K562 (cell line): ENCODE measurements around the gene FKBP7. TPM values are rescaled to one million over a fixed set of nuclear protein-coding genes. Genes with fewer than 3 reads are reported as not detected.
A peak's percentile ranks its signal among the peaks of the same experiment; 100 is the strongest.

Source experiments
- EZH2 ChIP-seq: IDR thresholded peaks from 2 replicates; pipeline ENCODE4 v1.6.1; 2012; ENCODE audit warnings: low read depth, mild to moderate bottlenecking, inconsistent platforms, low read length, borderline replicate concordance
- ILF3 ChIP-seq: fragments of 450-650 bp; IDR thresholded peaks from 2 replicates; pipeline ENCODE4 v1.6.1; 2018; ENCODE audit warnings: antibody characterized with exemption, mild to moderate bottlenecking, moderate library complexity, borderline replicate concordance
- JUNB ChIP-seq: fragments of 450-650 bp; formaldehyde crosslinking; conservative IDR thresholded peaks from 2 replicates; pipeline ENCODE4 v1.4.0; 2020; ENCODE audit warnings: mild to moderate bottlenecking
- KLF10 ChIP-seq: fragments of 250-450 bp; sonication (Bioruptor Pico); IDR thresholded peaks from 2 replicates; pipeline ENCODE4 v1.6.1; 2021; ENCODE audit warnings: matching md5 sums
- MBD2 ChIP-seq: sonication (generic); IDR thresholded peaks from 2 replicates; pipeline ENCODE4 v1.6.1; 2016; ENCODE audit warnings: low read depth, borderline replicate concordance
- PHB2 ChIP-seq: fragments of 450-650 bp; IDR thresholded peaks from 2 replicates; pipeline ENCODE4 v1.6.1; 2017; ENCODE audit warnings: low read depth
- SMARCC2 ChIP-seq: fragments of 450-650 bp; IDR thresholded peaks from 2 replicates; pipeline ENCODE4 v1.6.1; 2017; ENCODE audit warnings: antibody characterized with exemption, moderate library complexity, mild to moderate bottlenecking, low read depth
- SMARCE1 ChIP-seq: fragments of 450-650 bp; IDR thresholded peaks from 2 replicates; pipeline ENCODE4 v1.7.1; 2016; ENCODE audit warnings: mild to moderate bottlenecking
- TAF1 ChIP-seq: IDR thresholded peaks from 2 replicates; pipeline ENCODE4 v1.6.1; 2011; ENCODE audit warnings: mild to moderate bottlenecking, low read length, moderate library complexity; ENCODE audit not compliant: insufficient read depth, control insufficient read depth, severe bottlenecking; ENCODE audit errors: extremely low read depth
- YBX1 ChIP-seq: fragments of 450-650 bp; IDR thresholded peaks from 2 replicates; pipeline ENCODE4 v1.7.1; 2016; ENCODE audit warnings: mild to moderate bottlenecking
- ZNF274 ChIP-seq: IDR thresholded peaks from 2 replicates; pipeline ENCODE4 v1.6.1; 2011; ENCODE audit warnings: low read depth, mild to moderate bottlenecking, low read length, moderate library complexity, borderline replicate concordance
- ZNF3 ChIP-seq: fragments of 250-450 bp; sonication (Bioruptor Pico); IDR thresholded peaks from 2 replicates; pipeline ENCODE4 v1.5.0; 2021; ENCODE audit warnings: mild to moderate bottlenecking, moderate library complexity
- ZNF57 ChIP-seq: fragments of 450-650 bp; formaldehyde crosslinking; IDR thresholded peaks from 2 replicates; pipeline ENCODE4 v1.4.0; 2020; ENCODE audit warnings: mild to moderate bottlenecking, moderate library complexity
- ZNF584 ChIP-seq: fragments of 200-800 bp; sonication (Bioruptor generic); IDR thresholded peaks from 2 replicates; pipeline ENCODE4 v1.6.1; 2016; ENCODE audit warnings: low read depth, mild to moderate bottlenecking, missing genetic modification characterization, missing compliant biosample characterization
- polyA plus RNA-seq, 8 experiments: library from polyadenylated mRNA; depleted of rRNA in 4 of 8; stranded (reverse) in 5 of 8; unstranded in 3 of 8; fragments of >200 nt; fragmentation: Nextera tagmentation in 2 of 8; fragmentation: Illumina TruSeq in 1 of 8; extraction: Ambion mirVana in 2 of 8; extraction: Trizol in 1 of 8; gene quantifications; 2 replicates each; pipeline versions ENCODE4 v1.2.1 to v1.2.3, GENCODE V29; 2011 to 2014; ENCODE audit warnings: inconsistent platforms in 1 of 8, missing spikeins in 1 of 8
- total RNA-seq, 7 experiments: library from RNA; depleted of rRNA in 6 of 7; stranded (reverse); fragments of >200 nt in 6 of 7; fragmentation: Illumina TruSeq in 2 of 7; extraction: Trizol in 2 of 7; gene quantifications; 2 replicates each; pipeline versions ENCODE4 v1.2.1 to v1.2.3, GENCODE V29; 2011 to 2021; ENCODE audit warnings: low replicate concordance in 1 of 7
- TF ChIP-seq, protein P1 (sequence below): sonication (generic); formaldehyde crosslinking; IDR thresholded peaks from 2 replicates; pipeline ENCODE4 v1.8.1; 2022; ENCODE audit warnings: missing genetic modification reagents
- TF ChIP-seq, protein P2 (sequence below): fragments of 450-650 bp; formaldehyde crosslinking; IDR thresholded peaks from 2 replicates; pipeline ENCODE4 v1.4.0; 2020; ENCODE audit warnings: mild to moderate bottlenecking, moderate library complexity
- TF ChIP-seq, protein P3 (sequence below): sonication (generic); formaldehyde crosslinking; IDR thresholded peaks from 2 replicates; pipeline ENCODE4 v1.8.0; 2022; ENCODE audit warnings: mild to moderate bottlenecking, missing genetic modification reagents

The FKBP7 gene
- total and polyA plus RNA-seq, 9 of the 15 experiments (the other 6 are each of a cell fraction or from before 2014, with no cell fraction given), result 6.1 to 23.2 (median 19.0) TPM

DNA sequence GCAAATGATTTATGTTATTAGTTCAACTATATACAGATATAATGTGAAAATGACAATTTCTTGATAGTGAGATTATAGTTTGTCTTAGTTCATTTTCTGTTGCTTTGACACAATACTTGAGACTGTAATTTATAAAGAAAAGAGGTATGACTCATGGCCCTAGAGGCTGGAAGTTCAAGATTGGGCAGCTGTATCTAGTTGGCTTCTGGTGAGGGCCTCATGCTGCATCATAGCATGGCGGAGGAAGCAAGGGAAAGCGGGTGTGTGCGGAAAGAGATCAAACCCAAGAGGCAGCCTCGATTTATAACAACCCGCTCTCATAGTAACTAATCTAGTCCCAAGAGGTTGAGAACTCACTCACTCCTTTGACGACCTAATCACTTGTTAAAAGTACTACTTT lies 13.2 kb upstream of the FKBP7 start (continued):
- no peak for TF ChIP-seq TAF1
- TF ChIP-seq ILF3, result no peak
- TF ChIP-seq, protein P1, sequence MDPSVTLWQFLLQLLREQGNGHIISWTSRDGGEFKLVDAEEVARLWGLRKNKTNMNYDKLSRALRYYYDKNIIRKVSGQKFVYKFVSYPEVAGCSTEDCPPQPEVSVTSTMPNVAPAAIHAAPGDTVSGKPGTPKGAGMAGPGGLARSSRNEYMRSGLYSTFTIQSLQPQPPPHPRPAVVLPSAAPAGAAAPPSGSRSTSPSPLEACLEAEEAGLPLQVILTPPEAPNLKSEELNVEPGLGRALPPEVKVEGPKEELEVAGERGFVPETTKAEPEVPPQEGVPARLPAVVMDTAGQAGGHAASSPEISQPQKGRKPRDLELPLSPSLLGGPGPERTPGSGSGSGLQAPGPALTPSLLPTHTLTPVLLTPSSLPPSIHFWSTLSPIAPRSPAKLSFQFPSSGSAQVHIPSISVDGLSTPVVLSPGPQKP (CRISPR knock-in tag), result no peak
- TF ChIP-seq ZNF3 (CRISPR knock-in tag), result no peak
- TF ChIP-seq KLF10 (CRISPR knock-in tag), result no peak
- TF ChIP-seq, protein P2, sequence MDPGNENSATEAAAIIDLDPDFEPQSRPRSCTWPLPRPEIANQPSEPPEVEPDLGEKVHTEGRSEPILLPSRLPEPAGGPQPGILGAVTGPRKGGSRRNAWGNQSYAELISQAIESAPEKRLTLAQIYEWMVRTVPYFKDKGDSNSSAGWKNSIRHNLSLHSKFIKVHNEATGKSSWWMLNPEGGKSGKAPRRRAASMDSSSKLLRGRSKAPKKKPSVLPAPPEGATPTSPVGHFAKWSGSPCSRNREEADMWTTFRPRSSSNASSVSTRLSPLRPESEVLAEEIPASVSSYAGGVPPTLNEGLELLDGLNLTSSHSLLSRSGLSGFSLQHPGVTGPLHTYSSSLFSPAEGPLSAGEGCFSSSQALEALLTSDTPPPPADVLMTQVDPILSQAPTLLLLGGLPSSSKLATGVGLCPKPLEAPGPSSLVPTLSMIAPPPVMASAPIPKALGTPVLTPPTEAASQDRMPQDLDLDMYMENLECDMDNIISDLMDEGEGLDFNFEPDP, result no peak
- no peak for TF ChIP-seq YBX1
- no peak for TF ChIP-seq SMARCC2
- TF ChIP-seq, protein P3, sequence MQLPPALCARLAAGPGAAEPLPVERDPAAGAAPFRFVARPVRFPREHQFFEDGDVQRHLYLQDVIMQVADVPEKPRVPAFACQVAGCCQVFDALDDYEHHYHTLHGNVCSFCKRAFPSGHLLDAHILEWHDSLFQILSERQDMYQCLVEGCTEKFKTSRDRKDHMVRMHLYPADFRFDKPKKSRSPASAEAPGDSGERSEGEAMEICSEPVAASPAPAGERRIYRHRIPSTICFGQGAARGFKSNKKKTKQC, result no peak
- TF ChIP-seq ZNF274, result no peak
- no peak for TF ChIP-seq ZNF57 (CRISPR knock-in tag)
- no peak for TF ChIP-seq JUNB (CRISPR knock-in tag)
- TF ChIP-seq MBD2, result no peak
- TF ChIP-seq ZNF584 (CRISPR knock-in tag), result no peak
- no peak for TF ChIP-seq EZH2
- no peak for TF ChIP-seq PHB2
- peak; percentile 38; the same call in 1 of the 2 replicates for TF ChIP-seq SMARCE1
